Breast epithelium (tissue), 4 donors: Measurements from ENCODE around the gene AKAP8. TPM values are rescaled to one million over a fixed set of nuclear protein-coding genes. Genes with fewer than 3 reads are reported as not detected.

ENCODE experiments used
- DNase-seq, 2 donors: peaks; one replicate each; pipeline ENCODE4 v3.0.0-alpha.2; 2019; ENCODE audit warnings: low spot score in 2 of 2
- H3K27ac ChIP-seq, 2 donors: fragments of 200-600 bp; sonication (generic) in 1 of 2; one replicate each; pipeline ENCODE4 v1.5.1; 2016 to 2019; ENCODE audit warnings: mild to moderate bottlenecking in 1 of 2
- H3K27me3 ChIP-seq, 2 donors: fragments of 200-600 bp; sonication (generic) in 1 of 2; one replicate each; pipeline versions ENCODE4 v1.5.1 to v1.6.0; 2017 to 2019; ENCODE audit warnings: control low read depth in 1 of 2, mild to moderate bottlenecking in 1 of 2
- H3K36me3 ChIP-seq: fragments of 200-600 bp; one replicate; pipeline ENCODE4 v1.5.1; 2019
- H3K4me1 ChIP-seq, 2 donors: fragments of 200-600 bp; sonication (generic); one replicate each; pipeline ENCODE4 v1.5.1; 2016 to 2019; ENCODE audit warnings: control low read depth in 1 of 2
- H3K4me3 ChIP-seq, 3 donors: fragments of 200-600 bp; sonication (generic); 1 replicate in 2 of 3; 2 replicates in 1 of 3; pipeline ENCODE4 v1.5.1; 2016 to 2019; ENCODE audit warnings: mild to moderate bottlenecking in 3 of 3, moderate library complexity in 2 of 3
- H3K9me3 ChIP-seq, 2 donors: fragments of 200-600 bp; sonication (generic) in 1 of 2; one replicate each; pipeline ENCODE4 v1.5.1; 2016 to 2019; ENCODE audit warnings: control low read depth in 1 of 2
- CTCF ChIP-seq, 3 donors: fragments of 450-650 bp; IDR thresholded peaks; one replicate each; pipeline ENCODE4 v1.5.1; 2016 to 2017; ENCODE audit warnings: antibody characterized with exemption in 3 of 3, mild to moderate bottlenecking in 3 of 3, moderate library complexity in 3 of 3
- POLR2A ChIP-seq: fragments of 450-650 bp; IDR thresholded peaks from one replicate; pipeline ENCODE4 v1.6.1; 2016; ENCODE audit warnings: antibody characterized with exemption, mild to moderate bottlenecking, moderate library complexity
- POLR2AphosphoS5 ChIP-seq, 3 donors: sonication (generic); formaldehyde crosslinking; IDR thresholded peaks; one replicate each; pipeline ENCODE4 v1.6.1; 2017; ENCODE audit warnings: antibody characterized with exemption in 3 of 3
- intact Hi-C: fragments of 100-400 bp; cut with DNase I; formaldehyde crosslinking; loops from one replicate; pipeline ENCODE4 v1.15.1; 2023; ENCODE audit warnings: low total_unique reads
- total RNA-seq, 3 donors: library from RNA; depleted of rRNA; stranded (reverse); fragments of >200 nt; gene quantifications; one replicate each; pipeline ENCODE4 v1.1.0, GENCODE V29; 2016

The AKAP8 gene
- total RNA-seq, 3 donors from 2014 or later = 23.2 to 40.7 (median 33.4) TPM

GRCh38 chr19:15373644-15374043 is 5.9 kb downstream of the AKAP8 start:
- TF ChIP-seq POLR2A (no peak), CTCF (IDR thresholded peaks at IDR 0.05) (no peak), POLR2AphosphoS5 (IDR thresholded peaks at IDR 0.05) (no peak)
- H3K9me3 ChIP-seq = no peaks in the 10 kb centered on the region
- no peak for DNase-seq
- peaks cover 12% of the 10 kb centered on the region for H3K36me3 ChIP-seq
- peak overlapping the region in 1 of 2 donors; percentile 76 for H3K27ac ChIP-seq
- intact Hi-C loops = loop anchor here (10.0 kb wide), 1 partner anchor 49 kb away; no protein-coding TSS in a partner anchor
- peaks cover 9 to 23% of the 10 kb centered on the region in 2 donors for H3K4me1 ChIP-seq
- no peak overlapping the region for H3K4me3 ChIP-seq
- no peaks in the 10 kb centered on the region for H3K27me3 ChIP-seq

GRCh38 chr19:15372891-15373301 is 6.7 kb downstream of the AKAP8 start:
- Histone ChIP-seq H3K36me3 (peaks cover 12% of the 10 kb centered on the region), H3K9me3 (no peaks in the 10 kb centered on the region), H3K27ac (no peak overlapping the region), H3K4me3 (no peak overlapping the region), H3K27me3 (no peaks in the 10 kb centered on the region), H3K4me1 (peaks cover 9 to 22% of the 10 kb centered on the region in 2 donors)
- intact Hi-C loops = loop anchor here (10.0 kb wide), 1 partner anchor 48 kb away; no protein-coding TSS in a partner anchor
- no peak for DNase-seq
- TF ChIP-seq POLR2A = no peak
- no peak for TF ChIP-seq POLR2AphosphoS5 (IDR thresholded peaks at IDR 0.05)
- no peak for TF ChIP-seq CTCF (IDR thresholded peaks at IDR 0.05)

GRCh38 chr19:15372470-15372869 is 7.1 kb downstream of the AKAP8 start:
- intact Hi-C loops = loop anchor here (10.0 kb wide), 1 partner anchor 48 kb away; no protein-coding TSS in a partner anchor
- Histone ChIP-seq H3K36me3 (peaks cover 12% of the 10 kb centered on the region), H3K4me1 (peaks cover 9 to 18% of the 10 kb centered on the region in 2 donors), H3K9me3 (no peaks in the 10 kb centered on the region), H3K4me3 (no peak overlapping the region), H3K27ac (no peak overlapping the region), H3K27me3 (no peaks in the 10 kb centered on the region)
- TF ChIP-seq POLR2AphosphoS5 (IDR thresholded peaks at IDR 0.05) = no peak
- TF ChIP-seq POLR2A = no peak
- TF ChIP-seq CTCF (IDR thresholded peaks at IDR 0.05) = no peak
- no peak for DNase-seq

- TF ChIP-seq POLR2A (no peak), POLR2AphosphoS5 (IDR thresholded peaks at IDR 0.05) (no peak), CTCF (IDR thresholded peaks at IDR 0.05) (no peak)
- H3K9me3 ChIP-seq = no peaks in the 10 kb centered on the region
- peaks cover 9 to 12% of the 10 kb centered on the region in 2 donors for H3K4me1 ChIP-seq
- no peak for DNase-seq
- intact Hi-C loops = loop anchor here (10.0 kb wide), 1 partner anchor 47 kb away; no protein-coding TSS in a partner anchor
- H3K27ac ChIP-seq = peak overlapping the region in 1 of 2 donors; percentile 26
- H3K36me3 ChIP-seq = peaks cover 12% of the 10 kb centered on the region
- no peak overlapping the region for H3K4me3 ChIP-seq
- H3K27me3 ChIP-seq = no peaks in the 10 kb centered on the region
These were observed 7.7 kb downstream of the AKAP8 start for GRCh38 chr19:15371786-15372380.

GRCh38 chr19:15371119-15371518 is 8.5 kb downstream of the AKAP8 start:
- Histone ChIP-seq H3K27ac (no peak overlapping the region), H3K4me3 (no peak overlapping the region), H3K9me3 (no peaks in the 10 kb centered on the region), H3K4me1 (peaks cover 9% of the 10 kb centered on the region in 2 donors), H3K36me3 (peaks cover 12% of the 10 kb centered on the region), H3K27me3 (no peaks in the 10 kb centered on the region)
- intact Hi-C loops = loop anchor here (10.0 kb wide), 1 partner anchor 46 kb away; no protein-coding TSS in a partner anchor
- TF ChIP-seq POLR2A (no peak), CTCF (IDR thresholded peaks at IDR 0.05) (no peak), POLR2AphosphoS5 (IDR thresholded peaks at IDR 0.05) (no peak)
- DNase-seq = no peak
